Immature natural killer cell (primary cell): Measurements from ENCODE around the gene SNCG. TPM values are rescaled to one million over a fixed set of nuclear protein-coding genes. Genes with fewer than 3 reads are reported as not detected.
A peak's percentile ranks its signal among the peaks of the same experiment; 100 is the strongest.
"Not testable (repeated sequence)": the region's sequence is repeated elsewhere in the genome, so short reads cannot be mapped to it uniquely, and the experiment has no call there.

Source experiments
- DNase-seq, 3 donors: peaks; one replicate each; pipeline ENCODE4 v3.0.0; 2022; ENCODE audit warnings: mixed read lengths in 1 of 3
- H3K27ac Mint-ChIP-seq, 6 donors: one replicate each; pipeline ENCODE4 v1.8.0; 2020; ENCODE audit warnings: mixed read lengths in 6 of 6, mild to moderate bottlenecking in 5 of 6, inconsistent platforms in 4 of 6, moderate library complexity in 3 of 6
- H3K27me3 Mint-ChIP-seq, 3 donors: one replicate each; pipeline ENCODE4 v1.8.0; 2020 to 2021; ENCODE audit warnings: low read depth in 3 of 3, mild to moderate bottlenecking in 3 of 3, mixed read lengths in 3 of 3, moderate library complexity in 3 of 3, inconsistent platforms in 1 of 3
- H3K36me3 Mint-ChIP-seq, 3 donors: one replicate each; pipeline ENCODE4 v1.8.0; 2020; ENCODE audit warnings: mixed read lengths in 3 of 3, inconsistent platforms in 2 of 3, mild to moderate bottlenecking in 2 of 3
- H3K4me1 Mint-ChIP-seq, 2 donors: one replicate each; pipeline ENCODE4 v1.8.0; 2020; ENCODE audit warnings: inconsistent platforms in 2 of 2, mild to moderate bottlenecking in 2 of 2, mixed read lengths in 2 of 2, moderate library complexity in 1 of 2
- H3K4me3 Mint-ChIP-seq, 5 donors: one replicate each; pipeline ENCODE4 v1.8.0; 2020; ENCODE audit warnings: mild to moderate bottlenecking in 5 of 5, mixed read lengths in 5 of 5, inconsistent platforms in 3 of 5, moderate library complexity in 3 of 5
- H3K9me3 Mint-ChIP-seq, 6 donors: one replicate each; pipeline ENCODE4 v1.8.0; 2020; ENCODE audit warnings: mild to moderate bottlenecking in 6 of 6, mixed read lengths in 6 of 6, inconsistent platforms in 4 of 6, moderate library complexity in 3 of 6
- polyA plus RNA-seq, 3 donors: library from polyadenylated mRNA; unstranded; fragments of 300-500 nt; fragmentation: Illumina TruSeq; gene quantifications; one replicate each; pipeline ENCODE4 v1.2.3, GENCODE V29; 2021

The SNCG gene
- polyA plus RNA-seq, 3 donors from 2014 or later = not detected

- Mint-ChIP-seq H3K36me3 (peaks cover 0 to 4% (median 0%) of the 10 kb centered on the region in 3 donors), H3K27ac (no peak overlapping the region), H3K4me1 (peaks cover 4 to 9% of the 10 kb centered on the region in 2 donors), H3K27me3 (peaks cover 0 to 4% (median 0%) of the 10 kb centered on the region in 3 donors), H3K9me3 (peaks cover 5 to 17% (median 10%) of the 10 kb centered on the region in 6 donors), H3K4me3 (no peak overlapping the region)
- no peak for DNase-seq
Observed at GRCh38 chr10:86951184-86951761, 7.1 kb upstream of the SNCG start.

DNA sequence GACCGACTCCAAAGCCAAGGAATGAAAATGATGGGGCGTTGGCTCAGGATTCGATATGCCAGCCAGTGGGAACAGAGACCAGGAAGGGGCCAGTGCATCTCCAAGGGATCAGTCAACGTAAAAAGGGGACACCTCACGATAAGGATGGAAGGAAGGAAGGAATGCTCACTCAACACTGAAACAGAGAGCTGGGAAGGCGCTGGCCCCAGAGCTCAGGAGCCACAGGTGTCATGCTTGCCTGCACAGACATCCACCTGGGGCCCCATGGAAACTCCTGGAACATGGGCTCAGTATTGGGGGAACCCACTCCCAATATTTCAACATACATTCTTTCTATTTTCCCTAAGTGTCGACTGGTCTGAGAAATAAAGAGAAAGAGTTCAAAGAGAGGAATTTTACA lies 6.3 kb upstream of the SNCG start:
- peaks cover 5 to 17% (median 10%) of the 10 kb centered on the region in 6 donors for H3K9me3 Mint-ChIP-seq
- H3K4me1 Mint-ChIP-seq = peaks cover 4 to 9% of the 10 kb centered on the region in 2 donors
- no peak for DNase-seq
- peaks cover 0 to 4% (median 0%) of the 10 kb centered on the region in 3 donors for H3K27me3 Mint-ChIP-seq
- H3K27ac Mint-ChIP-seq = no peak overlapping the region
- no peak overlapping the region for H3K4me3 Mint-ChIP-seq
- peaks cover 0 to 4% (median 0%) of the 10 kb centered on the region in 3 donors for H3K36me3 Mint-ChIP-seq

GRCh38 chr10:86952697-86953096 lies 5.7 kb upstream of the SNCG start:
- H3K9me3 Mint-ChIP-seq = peaks cover 5 to 17% (median 10%) of the 10 kb centered on the region in 6 donors
- not testable (repeated sequence) for H3K4me1 Mint-ChIP-seq, DNase-seq, H3K27me3 Mint-ChIP-seq, H3K36me3 Mint-ChIP-seq, H3K27ac Mint-ChIP-seq, H3K4me3 Mint-ChIP-seq

DNA sequence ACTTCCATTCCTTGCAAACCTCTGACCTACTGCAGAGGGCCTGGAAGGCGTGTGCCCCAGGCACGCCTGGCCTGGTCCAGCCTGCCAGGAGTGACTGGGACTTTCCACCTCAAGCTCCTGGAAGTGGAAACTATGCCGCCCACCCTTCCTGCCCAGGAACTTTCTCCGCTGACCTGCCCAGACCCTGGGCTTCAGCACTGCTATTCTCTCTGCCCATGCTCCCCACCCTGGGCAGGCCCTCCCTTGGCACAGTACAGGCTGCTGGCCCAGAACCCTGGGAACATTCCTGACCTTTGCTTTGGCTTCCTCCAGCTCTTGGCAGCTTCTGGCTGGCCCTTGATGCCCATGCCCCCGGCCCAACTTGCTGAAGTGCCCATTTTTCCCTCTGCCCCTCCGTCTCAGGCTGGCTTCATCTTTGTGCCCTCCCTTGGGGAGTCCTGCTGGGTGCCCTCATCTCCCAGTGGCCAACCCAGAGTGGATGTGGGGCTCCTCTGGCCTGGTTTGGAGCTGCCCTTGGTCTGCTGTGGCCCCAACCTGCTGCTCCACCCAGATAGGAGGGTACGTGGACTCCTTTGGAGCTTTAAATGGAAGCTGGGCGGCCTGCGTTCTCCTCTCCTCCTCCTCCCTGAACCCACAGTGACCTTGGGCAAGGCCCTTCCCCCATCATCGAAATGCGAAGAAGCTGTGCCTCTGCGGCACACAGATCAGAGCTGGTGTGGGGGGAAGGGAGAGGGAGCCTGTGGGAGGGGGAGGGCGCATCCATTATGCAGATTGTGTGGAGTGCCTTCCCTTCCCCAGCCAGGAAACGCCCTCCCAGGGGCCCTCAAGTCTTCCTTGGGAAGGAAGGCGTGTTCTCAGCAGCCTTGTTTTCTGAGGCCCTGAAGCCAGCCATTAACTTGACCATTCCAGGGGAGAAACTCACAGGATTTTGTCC lies 4.4 kb upstream of the SNCG start:
- H3K36me3 Mint-ChIP-seq = peaks cover 0 to 4% (median 0%) of the 10 kb centered on the region in 3 donors
- H3K4me1 Mint-ChIP-seq = peaks cover 4 to 9% of the 10 kb centered on the region in 2 donors
- H3K27me3 Mint-ChIP-seq = peaks cover 0 to 1% (median 0%) of the 10 kb centered on the region in 3 donors
- peaks cover 5 to 17% (median 10%) of the 10 kb centered on the region in 6 donors for H3K9me3 Mint-ChIP-seq
- no peak for DNase-seq
- H3K27ac Mint-ChIP-seq = no peak overlapping the region
- H3K4me3 Mint-ChIP-seq = no peak overlapping the region

GRCh38 chr10:86954681-86955500 lies 3.5 kb upstream of the SNCG start:
- peaks cover 4 to 9% of the 10 kb centered on the region in 2 donors for H3K4me1 Mint-ChIP-seq
- peaks cover 5 to 17% (median 10%) of the 10 kb centered on the region in 6 donors for H3K9me3 Mint-ChIP-seq
- no peak overlapping the region for H3K27ac Mint-ChIP-seq
- no peak overlapping the region for H3K4me3 Mint-ChIP-seq
- H3K36me3 Mint-ChIP-seq = peaks cover 0 to 4% (median 0%) of the 10 kb centered on the region in 3 donors
- no peak for DNase-seq
- no peaks in the 10 kb centered on the region for H3K27me3 Mint-ChIP-seq

DNA sequence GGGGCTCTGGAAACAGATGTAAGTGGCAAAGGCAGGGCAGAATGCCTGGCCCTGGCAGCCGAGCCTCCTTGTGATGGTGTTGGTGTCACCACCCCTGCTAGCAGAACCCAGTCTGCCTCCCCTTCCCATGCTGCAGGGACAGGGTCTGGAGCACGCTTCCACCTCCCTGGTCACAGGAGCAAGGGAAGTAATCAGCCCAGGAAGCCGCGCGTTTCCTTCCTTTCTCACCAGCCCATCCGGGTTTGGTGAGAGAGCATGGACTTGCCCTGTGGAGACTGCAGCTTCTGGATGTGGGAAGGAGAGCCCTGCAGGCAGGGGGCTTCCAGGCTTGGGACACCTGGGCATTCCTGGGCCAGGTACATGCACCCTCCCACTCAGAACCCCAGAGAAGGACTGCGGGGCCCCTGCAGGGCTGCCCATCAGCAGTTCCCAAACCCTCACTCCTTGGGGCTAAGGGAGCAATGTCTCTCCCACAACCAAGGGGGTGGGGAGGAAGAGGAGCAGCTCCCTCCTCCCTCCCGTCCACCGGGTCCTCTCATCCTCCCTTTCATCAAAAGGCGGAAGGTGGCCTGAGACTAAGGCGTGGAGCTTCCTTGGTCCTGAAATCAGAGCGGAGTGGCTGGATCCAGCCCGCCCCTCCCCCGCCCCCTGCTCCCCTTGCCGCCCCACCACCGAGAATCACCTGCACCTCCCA lies 2.8 kb upstream of the SNCG start:
- peaks cover 0 to 2% of the 10 kb centered on the region in 2 donors for H3K4me1 Mint-ChIP-seq
- H3K36me3 Mint-ChIP-seq = peaks cover 0 to 4% (median 0%) of the 10 kb centered on the region in 3 donors
- no peak overlapping the region for H3K4me3 Mint-ChIP-seq
- H3K9me3 Mint-ChIP-seq = peaks cover 5 to 15% (median 9%) of the 10 kb centered on the region in 6 donors
- no peak for DNase-seq
- H3K27me3 Mint-ChIP-seq = no peaks in the 10 kb centered on the region
- H3K27ac Mint-ChIP-seq = no peak overlapping the region

DNA sequence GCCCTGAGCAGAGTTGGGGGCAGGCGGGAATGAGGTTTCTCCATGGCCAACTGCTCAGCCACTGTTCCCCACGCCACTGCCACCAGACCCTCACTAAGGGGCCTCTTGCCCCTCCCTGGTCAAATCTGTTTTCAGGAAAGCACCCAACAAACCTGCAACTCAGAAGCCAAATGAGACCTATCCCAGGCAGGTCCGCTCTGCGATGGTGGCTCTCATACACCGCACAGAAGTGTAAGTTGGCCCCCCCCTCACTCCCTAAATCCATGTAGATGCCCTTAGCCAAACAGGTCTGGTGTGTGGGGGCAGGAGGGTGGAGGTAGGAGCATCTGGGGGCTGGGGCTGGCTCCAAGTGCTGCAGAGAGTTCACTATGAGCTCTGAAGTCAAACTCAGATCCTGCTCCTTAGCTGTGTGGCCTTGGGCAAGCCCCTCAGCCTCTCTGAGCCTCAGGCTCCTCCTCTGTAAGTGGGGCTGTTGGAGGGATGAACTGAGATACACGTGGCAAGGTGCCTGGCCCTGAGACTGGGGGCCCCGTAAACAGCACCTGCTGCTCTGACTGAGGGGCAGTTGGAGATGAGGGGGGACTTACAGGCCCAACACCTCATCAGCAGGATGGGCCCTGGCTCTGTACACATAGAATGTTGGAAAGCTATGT lies 2.1 kb upstream of the SNCG start:
- Mint-ChIP-seq H3K27ac (peak overlapping the region in 1 of 6 donors; percentile 50), H3K9me3 (peaks cover 5 to 15% (median 9%) of the 10 kb centered on the region in 6 donors), H3K4me1 (no peaks in the 10 kb centered on the region), H3K4me3 (no peak overlapping the region), H3K27me3 (no peaks in the 10 kb centered on the region), H3K36me3 (peaks cover 0 to 4% (median 0%) of the 10 kb centered on the region in 3 donors)
- DNase-seq = no peak

GRCh38 chr10:86956848-86957448 lies 1.5 kb upstream of the SNCG start:
- DNase-seq = no peak
- no peaks in the 10 kb centered on the region for H3K27me3 Mint-ChIP-seq
- no peak overlapping the region for H3K4me3 Mint-ChIP-seq
- peaks cover 3 to 9% (median 5%) of the 10 kb centered on the region in 6 donors for H3K9me3 Mint-ChIP-seq
- no peak overlapping the region for H3K27ac Mint-ChIP-seq
- no peaks in the 10 kb centered on the region for H3K4me1 Mint-ChIP-seq
- H3K36me3 Mint-ChIP-seq = peaks cover 0 to 1% (median 0%) of the 10 kb centered on the region in 3 donors

DNA sequence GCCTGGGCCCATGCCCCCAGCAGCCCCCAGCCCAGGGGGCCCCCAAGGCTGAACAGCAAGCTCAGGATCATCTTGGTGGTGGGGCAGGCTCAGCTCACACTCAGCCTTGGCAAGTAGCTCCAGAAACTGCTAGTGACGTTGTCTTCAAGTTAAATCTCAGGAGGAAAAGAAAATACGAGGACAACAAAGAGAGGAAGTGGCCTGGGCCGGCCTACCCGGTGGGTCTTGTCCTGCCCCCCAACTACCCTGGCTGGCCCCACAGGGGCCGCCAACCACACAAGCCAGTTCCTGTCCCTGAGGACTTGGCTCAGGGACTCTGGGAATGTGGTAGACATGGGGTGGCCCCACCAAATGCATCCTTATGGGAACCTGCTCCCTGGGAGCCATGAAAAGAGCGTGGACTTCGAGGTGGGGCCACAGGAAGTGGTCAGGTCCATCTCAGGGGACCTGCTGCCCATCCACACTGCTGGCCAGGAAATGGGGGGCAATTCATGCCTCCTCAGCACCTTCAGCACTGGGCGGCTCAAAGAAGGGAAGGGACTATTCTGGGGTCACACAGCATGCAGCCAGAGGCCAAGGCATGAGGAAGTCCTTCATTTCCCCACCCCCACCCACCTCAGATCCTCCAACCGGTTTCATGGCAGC lies 806 bp upstream of the SNCG start, which contains the start of gene MMRN2:
TSS of gene MMRN2 (minus strand) at position 145 of the 645 bp plus-strand sequence. CDS start at position 71, 74 bp downstream.
- Mint-ChIP-seq H3K4me1 (no peaks in the 10 kb centered on the region), H3K27me3 (no peaks in the 10 kb centered on the region), H3K27ac (no peak within 1 kb of the TSS), H3K36me3 (no peaks in the 10 kb centered on the region), H3K9me3 (peaks cover 0 to 3% (median under 1%) of the 10 kb centered on the region in 6 donors), H3K4me3 (no peak within 1 kb of the TSS)
- DNase-seq = no peak

- no peak for DNase-seq
- Mint-ChIP-seq H3K4me3 (no peak overlapping the region), H3K4me1 (no peaks in the 10 kb centered on the region)
Observed at GRCh38 chr10:86958901-86959736, 720 bp downstream of the SNCG start.

GRCh38 chr10:86959737-86960002 lies 1.3 kb downstream of the SNCG start:
- DNase-seq = no peak
- no peak overlapping the region for H3K27ac Mint-ChIP-seq
- H3K4me3 Mint-ChIP-seq = no peak overlapping the region
- no peaks in the 10 kb centered on the region for H3K4me1 Mint-ChIP-seq
- no peaks in the 10 kb centered on the region for H3K36me3 Mint-ChIP-seq
- H3K9me3 Mint-ChIP-seq = no peaks in the 10 kb centered on the region
- H3K27me3 Mint-ChIP-seq = no peaks in the 10 kb centered on the region

More at GRCh38 chr10:86958901-86959736, 720 bp downstream of the SNCG start:
- no peaks in the 10 kb centered on the region for H3K9me3 Mint-ChIP-seq
- H3K27me3 Mint-ChIP-seq = no peaks in the 10 kb centered on the region
- H3K36me3 Mint-ChIP-seq = no peaks in the 10 kb centered on the region
- no peak overlapping the region for H3K27ac Mint-ChIP-seq
